ENCODE measurements around the gene IL17RA. TPM values are rescaled to one million over a fixed set of nuclear protein-coding genes. Genes with fewer than 3 reads are reported as not detected.

IL17RA gene
- total RNA-seq, 1 donor from 2014 or later: 11.8 TPM

DNA sequence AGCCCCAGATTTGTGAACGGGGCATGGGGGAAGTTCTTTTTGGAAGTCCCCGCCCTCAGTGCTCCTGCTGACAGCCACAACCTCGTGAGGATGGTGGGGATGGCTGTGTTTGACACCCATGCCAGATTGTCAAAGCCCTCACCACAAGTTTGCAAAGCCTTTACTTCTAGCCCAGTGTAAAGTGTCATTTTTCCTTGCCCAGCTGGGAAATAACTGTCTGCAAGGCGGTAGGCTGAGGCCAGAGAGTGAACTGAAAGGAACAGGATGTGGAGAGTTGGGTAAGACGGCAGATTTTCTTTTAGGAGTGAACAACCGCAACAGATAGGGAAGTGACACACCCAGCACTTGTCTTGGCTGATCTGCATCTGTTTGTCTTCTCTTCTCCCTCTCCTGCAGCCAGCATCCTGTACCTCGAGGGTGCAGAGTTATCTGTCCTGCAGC lies 13.6 kb downstream of the IL17RA start:
- peaks cover 2% of the 10 kb centered on the region for H3K36me3 Mint-ChIP-seq
- H3K27me3 Mint-ChIP-seq (ENCODE audit: low read depth): no peaks in the 10 kb centered on the region
- TF ChIP-seq, protein P1, sequence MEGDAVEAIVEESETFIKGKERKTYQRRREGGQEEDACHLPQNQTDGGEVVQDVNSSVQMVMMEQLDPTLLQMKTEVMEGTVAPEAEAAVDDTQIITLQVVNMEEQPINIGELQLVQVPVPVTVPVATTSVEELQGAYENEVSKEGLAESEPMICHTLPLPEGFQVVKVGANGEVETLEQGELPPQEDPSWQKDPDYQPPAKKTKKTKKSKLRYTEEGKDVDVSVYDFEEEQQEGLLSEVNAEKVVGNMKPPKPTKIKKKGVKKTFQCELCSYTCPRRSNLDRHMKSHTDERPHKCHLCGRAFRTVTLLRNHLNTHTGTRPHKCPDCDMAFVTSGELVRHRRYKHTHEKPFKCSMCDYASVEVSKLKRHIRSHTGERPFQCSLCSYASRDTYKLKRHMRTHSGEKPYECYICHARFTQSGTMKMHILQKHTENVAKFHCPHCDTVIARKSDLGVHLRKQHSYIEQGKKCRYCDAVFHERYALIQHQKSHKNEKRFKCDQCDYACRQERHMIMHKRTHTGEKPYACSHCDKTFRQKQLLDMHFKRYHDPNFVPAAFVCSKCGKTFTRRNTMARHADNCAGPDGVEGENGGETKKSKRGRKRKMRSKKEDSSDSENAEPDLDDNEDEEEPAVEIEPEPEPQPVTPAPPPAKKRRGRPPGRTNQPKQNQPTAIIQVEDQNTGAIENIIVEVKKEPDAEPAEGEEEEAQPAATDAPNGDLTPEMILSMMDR (IDR thresholded peaks at IDR 0.05; ENCODE audit: unreplicated experiment): no peak
- no peak overlapping the region for H3K4me3 Mint-ChIP-seq
- no peak overlapping the region for H3K27ac Mint-ChIP-seq
- no peaks in the 10 kb centered on the region for H3K9me3 Mint-ChIP-seq
- no peaks in the 10 kb centered on the region for H3K4me1 Mint-ChIP-seq
- DNase-seq (ENCODE audit: low spot score in 2 of 2, unreplicated experiment in 2 of 2): no peak

DNA sequence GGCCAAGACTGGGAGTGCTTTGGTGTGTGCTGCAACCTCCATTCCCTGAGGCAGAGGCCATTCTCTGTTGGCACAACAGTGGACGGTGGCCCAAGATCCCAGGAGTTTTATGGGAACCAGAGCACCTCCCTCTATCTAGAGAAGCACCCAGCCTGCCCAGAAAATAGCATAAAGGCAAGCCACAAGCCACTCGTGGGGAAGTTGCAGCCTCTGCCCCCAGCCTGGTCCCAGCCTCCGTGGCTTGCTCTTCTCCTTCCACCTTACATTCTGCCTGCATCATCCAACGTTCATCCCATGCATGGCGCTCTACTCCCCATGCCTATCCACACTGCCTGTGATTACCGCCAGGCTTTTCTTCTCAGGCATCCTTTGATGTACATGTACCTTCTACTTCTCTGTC lies 15.8 kb downstream of the IL17RA start:
- H3K4me3 Mint-ChIP-seq: no peak overlapping the region
- TF ChIP-seq, protein P1 (IDR thresholded peaks at IDR 0.05; ENCODE audit: unreplicated experiment): no peak
- H3K9me3 Mint-ChIP-seq: no peaks in the 10 kb centered on the region

DNA sequence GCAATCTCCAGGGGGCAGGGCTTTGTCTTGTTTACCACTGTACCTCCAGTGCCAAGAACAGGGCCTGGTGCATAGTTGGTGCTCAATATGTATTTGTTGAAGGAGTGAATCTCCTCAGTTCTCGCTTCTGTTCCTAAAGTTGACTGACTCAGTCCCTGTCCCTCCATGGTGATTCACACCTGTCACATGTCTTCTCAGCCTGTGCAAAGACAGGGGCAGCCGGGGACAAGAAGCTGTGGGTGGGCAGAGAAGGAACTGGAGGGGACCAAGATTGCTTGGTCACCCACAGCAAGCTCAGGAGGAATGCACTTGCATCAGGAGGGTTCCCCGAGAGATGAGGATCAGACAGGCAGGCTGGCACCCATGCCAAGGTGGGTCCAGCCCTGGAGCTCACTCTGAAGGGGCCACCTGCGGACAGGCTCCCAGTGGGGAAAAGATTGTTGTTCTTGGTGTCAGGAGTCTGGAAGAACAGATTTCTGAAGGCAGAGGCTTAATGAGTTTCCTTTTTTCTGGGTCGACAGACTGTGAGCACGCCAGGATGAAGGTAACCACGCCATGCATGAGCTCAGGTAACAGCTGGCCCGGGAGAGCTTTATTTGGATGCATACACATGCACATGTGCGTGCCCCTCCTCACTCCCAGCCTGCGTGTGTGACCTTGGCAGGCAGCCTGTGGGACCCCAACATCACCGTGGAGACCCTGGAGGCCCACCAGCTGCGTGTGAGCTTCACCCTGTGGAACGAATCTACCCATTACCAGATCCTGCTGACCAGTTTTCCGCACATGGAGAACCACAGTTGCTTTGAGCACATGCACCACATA lies 16.9 kb downstream of the IL17RA start:
- H3K27ac Mint-ChIP-seq: no peak overlapping the region
- no peaks in the 10 kb centered on the region for H3K4me1 Mint-ChIP-seq
- H3K9me3 Mint-ChIP-seq: no peaks in the 10 kb centered on the region
- TF ChIP-seq, protein P1 (IDR thresholded peaks at IDR 0.05; ENCODE audit: unreplicated experiment): no peak
- no peaks in the 10 kb centered on the region for H3K27me3 Mint-ChIP-seq (ENCODE audit: low read depth)
- H3K36me3 Mint-ChIP-seq: peaks cover 2% of the 10 kb centered on the region
- DNase-seq (ENCODE audit: low spot score in 2 of 2, unreplicated experiment in 2 of 2): no peak
- no peak overlapping the region for H3K4me3 Mint-ChIP-seq

More for the DNA sequence above, 15.8 kb downstream of the IL17RA start:
- H3K27me3 Mint-ChIP-seq (ENCODE audit: low read depth): no peaks in the 10 kb centered on the region
- no peaks in the 10 kb centered on the region for H3K4me1 Mint-ChIP-seq
- no peak overlapping the region for H3K27ac Mint-ChIP-seq
- no peak for DNase-seq (ENCODE audit: low spot score in 2 of 2, unreplicated experiment in 2 of 2)
- H3K36me3 Mint-ChIP-seq: peaks cover 2% of the 10 kb centered on the region

DNA sequence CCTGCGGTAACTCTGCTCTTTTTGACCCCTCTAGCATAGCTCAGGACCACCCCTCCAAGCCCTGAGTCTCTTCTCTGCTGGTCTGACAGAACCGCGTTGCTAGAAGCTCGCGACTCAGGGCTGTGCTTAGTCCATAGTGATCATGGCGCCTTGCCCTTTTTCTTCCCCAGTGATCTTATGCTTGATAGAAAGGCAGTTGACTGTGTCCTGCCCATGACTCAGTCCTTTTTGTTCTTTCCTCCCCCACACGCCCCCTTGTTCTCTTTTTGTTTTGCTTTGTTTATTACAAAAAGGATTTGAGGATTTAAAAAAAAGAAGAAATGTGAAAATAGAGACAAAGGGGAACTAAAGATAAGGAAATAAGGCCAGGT lies 17.5 kb downstream of the IL17RA start:
- TF ChIP-seq, protein P1 (IDR thresholded peaks at IDR 0.05; ENCODE audit: unreplicated experiment): no peak
- Mint-ChIP-seq H3K27ac (no peak overlapping the region), H3K4me3 (no peak overlapping the region)

DNA sequence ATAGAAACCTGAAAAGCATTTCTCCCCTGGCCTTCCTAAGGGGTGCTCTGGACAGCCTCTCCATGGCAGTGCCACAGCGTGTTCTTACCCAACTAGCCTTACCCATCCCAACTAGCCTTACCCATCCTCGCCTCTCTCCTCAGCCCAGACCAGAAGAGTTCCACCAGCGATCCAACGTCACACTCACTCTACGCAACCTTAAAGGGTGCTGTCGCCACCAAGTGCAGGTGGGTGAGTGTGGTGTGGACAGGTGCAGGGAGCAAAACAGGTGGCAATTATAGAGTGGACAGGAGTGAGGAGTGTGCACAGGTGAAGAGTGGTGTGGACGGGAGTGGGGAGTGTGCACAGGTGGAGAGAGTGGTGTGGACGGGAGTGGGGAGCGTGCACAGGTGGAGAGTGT lies 18.6 kb downstream of the IL17RA start:
- Mint-ChIP-seq H3K4me1 (no peaks in the 10 kb centered on the region), H3K9me3 (no peaks in the 10 kb centered on the region), H3K27me3 (ENCODE audit: low read depth) (no peaks in the 10 kb centered on the region), H3K27ac (no peak overlapping the region), H3K36me3 (peaks cover 1% of the 10 kb centered on the region), H3K4me3 (no peak overlapping the region)
- no peak for DNase-seq (ENCODE audit: low spot score in 2 of 2, unreplicated experiment in 2 of 2)
- TF ChIP-seq, protein P1 (IDR thresholded peaks at IDR 0.05; ENCODE audit: unreplicated experiment): no peak

More for the DNA sequence above, 17.5 kb downstream of the IL17RA start:
- Mint-ChIP-seq H3K36me3 (peaks cover 2% of the 10 kb centered on the region), H3K4me1 (no peaks in the 10 kb centered on the region), H3K9me3 (no peaks in the 10 kb centered on the region), H3K27me3 (ENCODE audit: low read depth) (no peaks in the 10 kb centered on the region)
- DNase-seq (ENCODE audit: low spot score in 2 of 2, unreplicated experiment in 2 of 2): no peak

All from mesothelial cell of epicardium (in vitro differentiated cells).